Skeletal muscle cell (primary cell): Measurements from ENCODE around the gene SCFD1.
"Not testable (repeated sequence)": the region's sequence is repeated elsewhere in the genome, so short reads cannot be mapped to it uniquely, and the experiment has no call there.

Source experiments
- DNase-seq: peaks from one replicate; pipeline ENCODE4 v3.0.0-alpha.2; 2010; ENCODE audit warnings: low read depth
- H3K4me3 ChIP-seq: 2 replicates; pipeline ENCODE4 v1.5.1; 2011; ENCODE audit warnings: low read depth, mild to moderate bottlenecking, control low read depth, low read length, moderate library complexity

SCFD1 gene

GRCh38 chr14:30607156-30607780, 14.9 kb upstream of the SCFD1 start:
- no peak overlapping the region for H3K4me3 ChIP-seq
- no peak for DNase-seq

- H3K4me3 ChIP-seq: no peak overlapping the region
- no peak for DNase-seq
These were observed 13.5 kb upstream of the SCFD1 start for GRCh38 chr14:30608533-30609006.

GRCh38 chr14:30610787-30611343, 11.3 kb upstream of the SCFD1 start:
- peak; percentile 41 for DNase-seq
- no peak overlapping the region for H3K4me3 ChIP-seq

GRCh38 chr14:30614155-30614554, 8.0 kb upstream of the SCFD1 start:
- DNase-seq: no peak
- H3K4me3 ChIP-seq: no peak overlapping the region

GRCh38 chr14:30620178-30620577, 1.9 kb upstream of the SCFD1 start:
- DNase-seq: no peak
- H3K4me3 ChIP-seq: no peak overlapping the region

GRCh38 chr14:30621354-30621939, 672 bp upstream of the SCFD1 start:
- DNase-seq: no peak
- H3K4me3 ChIP-seq: peak overlapping the region; percentile 87

- peak overlapping the region; percentile 87 for H3K4me3 ChIP-seq
- DNase-seq: no peak
These were observed 1.5 kb downstream of the SCFD1 start for GRCh38 chr14:30623412-30624131.

- peak overlapping the region; percentile 87 for H3K4me3 ChIP-seq
- DNase-seq: no peak
These were observed 2.0 kb downstream of the SCFD1 start for GRCh38 chr14:30624132-30624423.

- no peak for DNase-seq
- H3K4me3 ChIP-seq: no peak overlapping the region
These were observed 3.4 kb downstream of the SCFD1 start for GRCh38 chr14:30625533-30625932.

GRCh38 chr14:30629432-30629831, 7.3 kb downstream of the SCFD1 start:
- DNase-seq, H3K4me3 ChIP-seq: not testable (repeated sequence)

- no peak for DNase-seq
- no peak overlapping the region for H3K4me3 ChIP-seq
These were observed 8.1 kb downstream of the SCFD1 start for GRCh38 chr14:30630248-30630647.

- DNase-seq: no peak
- H3K4me3 ChIP-seq: no peak overlapping the region
These were observed 10.6 kb downstream of the SCFD1 start for GRCh38 chr14:30632730-30633129.

GRCh38 chr14:30638926-30639325, 16.8 kb downstream of the SCFD1 start:
- H3K4me3 ChIP-seq: no peak overlapping the region
- no peak for DNase-seq

- no peak overlapping the region for H3K4me3 ChIP-seq
- DNase-seq: no peak
These were observed 19.1 kb downstream of the SCFD1 start for GRCh38 chr14:30641207-30641606.

GRCh38 chr14:30644462-30644861, 22.3 kb downstream of the SCFD1 start:
- not testable (repeated sequence) for DNase-seq, H3K4me3 ChIP-seq

- no peak overlapping the region for H3K4me3 ChIP-seq
- no peak for DNase-seq
These were observed 23.5 kb downstream of the SCFD1 start for GRCh38 chr14:30645600-30645999.

- no peak for DNase-seq
- H3K4me3 ChIP-seq: no peak overlapping the region
These were observed 26.4 kb downstream of the SCFD1 start for GRCh38 chr14:30648471-30648870.

GRCh38 chr14:30651937-30652336, 29.8 kb downstream of the SCFD1 start:
- H3K4me3 ChIP-seq: no peak overlapping the region

GRCh38 chr14:30655124-30655523, 33.0 kb downstream of the SCFD1 start:
- no peak overlapping the region for H3K4me3 ChIP-seq
- DNase-seq: no peak

More at GRCh38 chr14:30651937-30652336, 29.8 kb downstream of the SCFD1 start:
- DNase-seq: no peak

- H3K4me3 ChIP-seq: no peak overlapping the region
- DNase-seq: no peak
These were observed 33.5 kb downstream of the SCFD1 start for GRCh38 chr14:30655658-30656057.
